KMS-11 (cell line): Measurements from ENCODE around the gene GAREM1.
"Not testable (repeated sequence)": the region's sequence is repeated elsewhere in the genome, so short reads cannot be mapped to it uniquely, and the experiment has no call there.

Experiments
- H2AFZ ChIP-seq: fragments of 200-600 bp; sonication (generic); 2 replicates; pipeline ENCODE4 v1.6.1; 2016; ENCODE audit warnings: antibody characterized with exemption, mixed run types, low read depth
- H3K27ac ChIP-seq: fragments of 200-600 bp; sonication (generic); 2 replicates; pipeline ENCODE4 v1.6.1; 2016; ENCODE audit warnings: mild to moderate bottlenecking, mixed run types
- H3K27me3 ChIP-seq: fragments of 200-600 bp; sonication (generic); 2 replicates; pipeline ENCODE4 v1.6.1; 2017; ENCODE audit warnings: mild to moderate bottlenecking, low read depth, mixed run types, moderate library complexity; ENCODE audit not compliant: insufficient read depth
- H3K36me3 ChIP-seq: fragments of 200-600 bp; sonication (generic); 2 replicates; pipeline ENCODE4 v1.6.1; 2017; ENCODE audit warnings: mild to moderate bottlenecking, mixed run types; ENCODE audit not compliant: insufficient read depth
- H3K4me1 ChIP-seq: fragments of 200-600 bp; sonication (generic); 2 replicates; pipeline ENCODE4 v1.6.1; 2016; ENCODE audit warnings: mild to moderate bottlenecking, low read depth, mixed run types; ENCODE audit not compliant: poor library complexity, severe bottlenecking
- H3K4me2 ChIP-seq: fragments of 200-600 bp; sonication (generic); 2 replicates; pipeline ENCODE4 v1.7.0; 2016; ENCODE audit warnings: mild to moderate bottlenecking, mixed run types
- H3K4me3 ChIP-seq: fragments of 200-600 bp; sonication (generic); IDR thresholded peaks from 2 replicates; pipeline ENCODE4 v1.6.1; 2017; ENCODE audit warnings: low read depth, low read length, mixed read lengths; ENCODE audit not compliant: insufficient read depth
- H3K79me2 ChIP-seq: fragments of 200-600 bp; sonication (generic); 2 replicates; pipeline ENCODE4 v1.6.1; 2016; ENCODE audit warnings: low read depth, mixed run types; ENCODE audit not compliant: insufficient read depth
- H3K9ac ChIP-seq: fragments of 200-600 bp; sonication (generic); 2 replicates; pipeline ENCODE4 v1.6.1; 2016; ENCODE audit warnings: mild to moderate bottlenecking, mixed run types
- H4K20me1 ChIP-seq: fragments of 200-600 bp; sonication (generic); 2 replicates; pipeline ENCODE4 v1.6.1; 2016; ENCODE audit warnings: mild to moderate bottlenecking, mixed run types; ENCODE audit not compliant: insufficient read depth
- TF ChIP-seq, protein P1 (sequence below): fragments of 200-600 bp; sonication (generic); conservative IDR thresholded peaks from 2 replicates; pipeline ENCODE4 v1.6.1; 2017; ENCODE audit warnings: low read depth, mild to moderate bottlenecking, antibody characterized with exemption, low read length, moderate library complexity, mixed read lengths

GAREM1 gene

GRCh38 chr18:32346671-32347070, 124.0 kb downstream of the GAREM1 start:
- no peaks in the 10 kb centered on the region for H4K20me1 ChIP-seq
- H3K4me3 ChIP-seq, result no peak overlapping the region
- H3K27me3 ChIP-seq, result no peaks in the 10 kb centered on the region
- no peaks in the 10 kb centered on the region for H3K36me3 ChIP-seq
- no peak overlapping the region for H3K4me2 ChIP-seq
- H3K27ac ChIP-seq, result no peak overlapping the region
- no peaks in the 10 kb centered on the region for H3K4me1 ChIP-seq
- TF ChIP-seq, protein P1, sequence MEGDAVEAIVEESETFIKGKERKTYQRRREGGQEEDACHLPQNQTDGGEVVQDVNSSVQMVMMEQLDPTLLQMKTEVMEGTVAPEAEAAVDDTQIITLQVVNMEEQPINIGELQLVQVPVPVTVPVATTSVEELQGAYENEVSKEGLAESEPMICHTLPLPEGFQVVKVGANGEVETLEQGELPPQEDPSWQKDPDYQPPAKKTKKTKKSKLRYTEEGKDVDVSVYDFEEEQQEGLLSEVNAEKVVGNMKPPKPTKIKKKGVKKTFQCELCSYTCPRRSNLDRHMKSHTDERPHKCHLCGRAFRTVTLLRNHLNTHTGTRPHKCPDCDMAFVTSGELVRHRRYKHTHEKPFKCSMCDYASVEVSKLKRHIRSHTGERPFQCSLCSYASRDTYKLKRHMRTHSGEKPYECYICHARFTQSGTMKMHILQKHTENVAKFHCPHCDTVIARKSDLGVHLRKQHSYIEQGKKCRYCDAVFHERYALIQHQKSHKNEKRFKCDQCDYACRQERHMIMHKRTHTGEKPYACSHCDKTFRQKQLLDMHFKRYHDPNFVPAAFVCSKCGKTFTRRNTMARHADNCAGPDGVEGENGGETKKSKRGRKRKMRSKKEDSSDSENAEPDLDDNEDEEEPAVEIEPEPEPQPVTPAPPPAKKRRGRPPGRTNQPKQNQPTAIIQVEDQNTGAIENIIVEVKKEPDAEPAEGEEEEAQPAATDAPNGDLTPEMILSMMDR, result no peak
- H2AFZ ChIP-seq, result no peak overlapping the region
- no peaks in the 10 kb centered on the region for H3K79me2 ChIP-seq
- no peak overlapping the region for H3K9ac ChIP-seq

- no peaks in the 10 kb centered on the region for H3K27me3 ChIP-seq
- TF ChIP-seq, protein P1, result no peak
Measured at GRCh38 chr18:32343634-32344033, 127.0 kb downstream of the GAREM1 start.

DNA sequence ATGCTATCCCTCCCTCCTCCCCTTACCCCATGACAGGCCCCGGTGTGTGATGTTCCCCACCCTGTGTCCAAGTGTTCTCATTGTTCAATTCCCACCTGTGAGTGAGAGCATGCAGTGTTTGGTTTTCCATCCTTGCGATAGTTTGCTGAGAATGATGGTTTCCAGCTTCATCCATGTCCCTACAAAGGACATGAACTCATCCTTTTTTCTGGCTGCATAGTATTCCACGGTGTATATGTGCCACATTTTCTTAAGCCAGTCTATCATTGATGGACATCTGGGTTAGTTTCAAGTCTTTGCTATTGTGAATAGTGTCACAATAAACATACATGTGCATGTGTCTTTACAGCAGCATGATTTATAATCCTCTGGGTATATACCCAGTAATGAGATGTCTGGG, 129.6 kb downstream of the GAREM1 start:
- H4K20me1 ChIP-seq, H3K4me1 ChIP-seq, H3K9ac ChIP-seq, H3K27me3 ChIP-seq, H3K4me3 ChIP-seq, H3K27ac ChIP-seq, H3K36me3 ChIP-seq, H3K4me2 ChIP-seq, H2AFZ ChIP-seq, H3K79me2 ChIP-seq: not testable (repeated sequence)

More at GRCh38 chr18:32343634-32344033, 127.0 kb downstream of the GAREM1 start:
- H3K9ac ChIP-seq, result no peak overlapping the region
- H3K79me2 ChIP-seq, result no peaks in the 10 kb centered on the region
- no peak overlapping the region for H3K4me3 ChIP-seq
- H3K36me3 ChIP-seq, result no peaks in the 10 kb centered on the region
- no peak overlapping the region for H3K27ac ChIP-seq
- no peaks in the 10 kb centered on the region for H4K20me1 ChIP-seq
- H3K4me2 ChIP-seq, result no peak overlapping the region
- no peak overlapping the region for H2AFZ ChIP-seq
- no peaks in the 10 kb centered on the region for H3K4me1 ChIP-seq

DNA sequence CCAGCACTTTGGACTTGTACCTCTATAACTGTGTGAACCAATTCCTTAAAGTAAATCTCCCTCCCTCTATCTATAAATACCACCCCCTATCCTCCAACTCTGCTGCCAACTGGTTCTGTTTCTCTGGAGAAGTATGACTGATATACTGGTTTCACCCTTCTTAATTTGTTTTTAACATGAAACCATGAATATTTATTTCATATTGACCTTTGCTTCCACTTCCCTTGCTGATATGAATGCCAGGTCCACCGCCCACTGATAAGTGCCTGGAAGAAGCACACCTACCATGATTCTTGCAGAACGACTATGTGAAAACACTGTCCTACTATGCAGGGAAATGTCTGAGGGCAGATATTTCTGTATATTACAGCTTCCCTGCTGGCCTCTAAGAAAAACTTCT, 131.6 kb downstream of the GAREM1 start:
- no peaks in the 10 kb centered on the region for H3K36me3 ChIP-seq
- no peaks in the 10 kb centered on the region for H3K4me1 ChIP-seq
- no peaks in the 10 kb centered on the region for H4K20me1 ChIP-seq
- no peak overlapping the region for H3K4me3 ChIP-seq
- H3K79me2 ChIP-seq, result no peaks in the 10 kb centered on the region
- no peaks in the 10 kb centered on the region for H3K27me3 ChIP-seq
- H2AFZ ChIP-seq, result no peak overlapping the region
- H3K4me2 ChIP-seq, result no peak overlapping the region
- H3K27ac ChIP-seq, result no peak overlapping the region
- H3K9ac ChIP-seq, result no peak overlapping the region
- TF ChIP-seq, protein P1, result no peak

DNA sequence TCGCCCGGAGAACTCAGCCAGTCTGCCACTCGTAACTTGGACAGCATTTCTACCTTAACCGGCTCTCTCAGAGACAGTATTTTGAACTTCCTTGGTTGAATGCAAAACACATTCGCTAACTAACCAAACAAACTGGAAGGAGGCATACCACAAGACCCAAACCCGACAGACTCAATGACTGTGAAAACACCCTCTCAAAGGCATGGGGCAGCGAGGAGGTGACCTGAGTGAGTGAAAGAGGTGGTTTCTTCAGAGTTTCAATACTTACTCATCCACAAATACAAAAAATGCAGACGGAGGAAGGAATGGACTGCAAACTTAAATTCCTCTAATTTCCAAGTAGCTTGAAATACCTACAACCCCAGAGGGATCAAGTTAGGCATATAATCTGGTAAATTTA, 132.9 kb downstream of the GAREM1 start:
- Histone ChIP-seq H4K20me1 (no peaks in the 10 kb centered on the region), H3K4me2 (no peak overlapping the region), H3K4me3 (no peak overlapping the region), H3K27me3 (no peaks in the 10 kb centered on the region), H3K9ac (no peak overlapping the region), H3K79me2 (no peaks in the 10 kb centered on the region), H3K36me3 (no peaks in the 10 kb centered on the region), H2AFZ (no peak overlapping the region), H3K4me1 (no peaks in the 10 kb centered on the region), H3K27ac (no peak overlapping the region)
- TF ChIP-seq, protein P1, result no peak
